AG08396 (cell line): ENCODE measurements around the gene AK9.

Experiments
- DNase-seq: peaks from one replicate; pipeline ENCODE4 v3.0.0; 2012; ENCODE audit warnings: low spot score, mixed read lengths

The AK9 gene

GRCh38 chr6:109510358-109510757, 180.6 kb downstream of the AK9 start:
- no peak for DNase-seq

GRCh38 chr6:109508166-109508860, 182.7 kb downstream of the AK9 start:
- no peak for DNase-seq

- DNase-seq: no peak
These were observed 183.4 kb downstream of the AK9 start for GRCh38 chr6:109507490-109508072.

GRCh38 chr6:109506841-109507240, 184.2 kb downstream of the AK9 start:
- DNase-seq: no peak

- DNase-seq: no peak
These were observed 184.7 kb downstream of the AK9 start for GRCh38 chr6:109506314-109506713.

GRCh38 chr6:109503327-109504224, 187.4 kb downstream of the AK9 start:
- no peak for DNase-seq

- DNase-seq: no peak
These were observed 192.1 kb downstream of the AK9 start for GRCh38 chr6:109498936-109499335.

GRCh38 chr6:109498052-109498451, 192.9 kb downstream of the AK9 start:
- DNase-seq: no peak

GRCh38 chr6:109496036-109496772, 194.8 kb downstream of the AK9 start:
- no peak for DNase-seq

GRCh38 chr6:109493865-109494264, 197.1 kb downstream of the AK9 start:
- no peak for DNase-seq

- DNase-seq: no peak
These were observed 199.6 kb downstream of the AK9 start for GRCh38 chr6:109491207-109491938.

GRCh38 chr6:109490713-109491112, 200.3 kb downstream of the AK9 start:
- no peak for DNase-seq

GRCh38 chr6:109488001-109488400, 203.0 kb downstream of the AK9 start:
- DNase-seq: no peak

GRCh38 chr6:109486068-109486467, 204.9 kb downstream of the AK9 start:
- no peak for DNase-seq

- DNase-seq: no peak
These were observed 205.6 kb downstream of the AK9 start for GRCh38 chr6:109485266-109485935.

- DNase-seq: no peak
These were observed 206.9 kb downstream of the AK9 start for GRCh38 chr6:109484122-109484521.

- DNase-seq: no peak
These were observed 207.3 kb downstream of the AK9 start for GRCh38 chr6:109483735-109484057.

- peak; percentile 95 for DNase-seq
These were observed 207.9 kb downstream of the AK9 start, which contains the start of gene ZBTB24 for GRCh38 chr6:109482905-109483734. ZBTB24 (minus strand) TSS chr6:109483219; CDS start chr6:109482026, 1,193 bp downstream.

- DNase-seq: no peak
These were observed 210.0 kb downstream of the AK9 start for GRCh38 chr6:109480993-109481480.
